HepG2 (cell line): ENCODE results near the gene TXNDC2. TPM values are rescaled to one million over a fixed set of nuclear protein-coding genes. Genes with fewer than 3 reads are reported as not detected.

Source experiments
- ATAC-seq: fragments of 200-7000 bp; cut with Tn5 transposase; 3 replicates; pipeline ENCODE4 v1.9.1; 2020; ENCODE audit warnings: mild to moderate bottlenecking, moderate library complexity
- BruUV-seq: library from RNA; stranded (reverse); fragments of 400-500 nt; replicated peaks from 2 replicates; lab custom pipeline; 2021; lab: Mats Ljungman, UMichigan
- CTCF ChIA-PET: fragments of 300-600 bp; formaldehyde crosslinking; extraction: SDS; loops from one replicate; lab custom pipeline; 2021; ENCODE audit warnings: low total read pairs, inconsistent platforms, low intra/inter-chr PET ratio; lab: Yijun Ruan, JAX
- POLR2A ChIA-PET: fragments of 350-600 bp; sonication (Branson Sonifier 250); formaldehyde crosslinking; loops from one replicate; lab custom pipeline; 2020; ENCODE audit warnings: antibody characterized with exemption, inconsistent platforms; lab: Yijun Ruan, JAX
- DNase-seq: peaks from one replicate; pipeline ENCODE4 v3.0.0-alpha.2; 2015; ENCODE audit warnings: low spot score
- FAIRE-seq: peaks from 3 replicates; lab custom pipeline; 2011; peaks lifted over from hg19 to GRCh38; lab: Jason Lieb, UNC
- H2AFZ ChIP-seq: one replicate; pipeline ENCODE4 v1.6.1; 2011; ENCODE audit warnings: low read length, inconsistent platforms
- H3K27ac ChIP-seq: fragments of 300-600 bp; 3 replicates; pipeline ENCODE4 v1.8.0; 2011; ENCODE audit warnings: mixed run types, mild to moderate bottlenecking, mixed read lengths, low read length, inconsistent platforms; ENCODE audit not compliant: insufficient read depth; ENCODE audit errors: extremely low read length
- H3K27me3 ChIP-seq, 2 experiments: fragments of 200-600 bp in 1 of 2; 2 replicates in 1 of 2; 3 replicates in 1 of 2; pipeline versions ENCODE4 v1.6.0 to v1.8.0; 2011; ENCODE audit warnings: low read length in 2 of 2, mild to moderate bottlenecking in 2 of 2, moderate library complexity in 2 of 2, inconsistent platforms in 1 of 2; ENCODE audit not compliant: insufficient read depth in 2 of 2, control insufficient read depth in 1 of 2
- H3K36me3 ChIP-seq, 2 experiments: fragments of 200-600 bp in 1 of 2; replicated peaks in 1 of 2; 2 replicates in 1 of 2; 3 replicates in 1 of 2; pipeline versions ENCODE4 v1.5.1 to v1.8.0; 2011; ENCODE audit warnings: low read length in 2 of 2, inconsistent platforms in 1 of 2; ENCODE audit not compliant: insufficient read depth in 2 of 2, control insufficient read depth in 1 of 2
- H3K4me1 ChIP-seq: 2 replicates; pipeline ENCODE4 v1.5.1; 2012; ENCODE audit warnings: low read length, inconsistent platforms; ENCODE audit not compliant: insufficient read depth
- H3K4me2 ChIP-seq: 2 replicates; pipeline ENCODE4 v1.6.0; 2011; ENCODE audit warnings: low read depth, low read length, inconsistent platforms
- H3K4me3 ChIP-seq, 3 experiments: fragments of 200-600 bp in 1 of 3; sonication (generic), shearing (Covaris generic) in 1 of 3; replicated peaks in 1 of 3; 2 replicates each; pipeline ENCODE4 v1.5.1; 2011 to 2016; ENCODE audit warnings: low read length in 3 of 3, inconsistent platforms in 2 of 3, low read depth in 2 of 3, mild to moderate bottlenecking in 2 of 3, control low read depth in 1 of 3, mixed read lengths in 1 of 3; ENCODE audit not compliant: insufficient read depth in 1 of 3
- H3K79me2 ChIP-seq: one replicate; pipeline ENCODE4 v1.6.1; 2011; ENCODE audit warnings: low read length, inconsistent platforms; ENCODE audit not compliant: insufficient read depth
- H3K9ac ChIP-seq: 2 replicates; pipeline ENCODE4 v1.6.0; 2011; ENCODE audit warnings: mild to moderate bottlenecking, low read depth, low read length, inconsistent platforms; ENCODE audit not compliant: insufficient read depth
- H3K9me3 ChIP-seq: 2 replicates; pipeline ENCODE4 v1.5.1; 2012; ENCODE audit warnings: mild to moderate bottlenecking, low read length
- H4K20me1 ChIP-seq: 2 replicates; pipeline ENCODE4 v1.6.0; 2011; ENCODE audit warnings: inconsistent platforms, mild to moderate bottlenecking, low read length, moderate library complexity; ENCODE audit not compliant: insufficient read depth
- ELF3 ChIP-seq: IDR thresholded peaks from 2 replicates; pipeline ENCODE4 v1.6.1; 2016; ENCODE audit warnings: missing genetic modification reagents, missing compliant biosample characterization
- HOXA5 ChIP-seq: sonication (generic); formaldehyde crosslinking; IDR thresholded peaks from 2 replicates; pipeline ENCODE4 v1.4.0; 2020; ENCODE audit warnings: missing genetic modification reagents
- ISL2 ChIP-seq: sonication (generic); formaldehyde crosslinking; IDR thresholded peaks from 2 replicates; pipeline ENCODE4 v1.5.0; 2020; ENCODE audit warnings: missing genetic modification reagents
- PCBP2 ChIP-seq: fragments of 200-400 bp; formaldehyde crosslinking; optimal IDR thresholded peaks from 2 replicates; pipeline ENCODE3; 2018; ENCODE audit warnings: low read length, low read depth; ENCODE audit not compliant: poor library complexity, severe bottlenecking
- ZNF124 ChIP-seq: sonication (generic); formaldehyde crosslinking; IDR thresholded peaks from 2 replicates; pipeline ENCODE4 v1.4.0; 2020; ENCODE audit warnings: missing genetic modification reagents
- ZNF230 ChIP-seq: sonication (generic); formaldehyde crosslinking; IDR thresholded peaks from 2 replicates; pipeline ENCODE4 v1.4.0; 2020; ENCODE audit warnings: mild to moderate bottlenecking, missing genetic modification reagents
- ZNF562 ChIP-seq: sonication (generic); formaldehyde crosslinking; IDR thresholded peaks from 2 replicates; pipeline ENCODE4 v1.8.0; 2022; ENCODE audit warnings: missing genetic modification reagents, borderline replicate concordance
- WGBS: methylation state at CpG from one replicate; pipeline ENCODE4 v1.1.6; 2017; ENCODE audit warnings: low lambda C conversion rate; 5-methylcytosine and 5-hydroxymethylcytosine counted together
- in situ Hi-C: cut with HindIII; loops from 2 replicates; pipeline ENCODE4 v1.10.0; 2017; ENCODE audit warnings: low pct_unique_long_range_greater_than_20kb; ENCODE audit not compliant: extremely low pct_ligation_motif_present
- intact Hi-C: fragments of 100-400 bp; cut with micrococcal nuclease; formaldehyde crosslinking; loops from one replicate; pipeline ENCODE4 v1.10.0; 2022; ENCODE audit not compliant: unreplicated experiment
- polyA plus RNA-seq, 8 experiments: library from polyadenylated mRNA; depleted of rRNA in 3 of 8; stranded (reverse) in 7 of 8; unstranded in 1 of 8; fragments of >200 nt; fragmentation: Illumina TruSeq in 4 of 8; extraction: Trizol in 4 of 8; gene quantifications; 2 replicates each; pipeline versions ENCODE4 v1.2.1 to v1.2.3, GENCODE V29; 2011 to 2016; ENCODE audit warnings: low read depth in 4 of 8, missing spikeins in 1 of 8, mixed read lengths in 1 of 8; ENCODE audit not compliant: insufficient read depth in 1 of 8
- total RNA-seq, 5 experiments: library from RNA; depleted of rRNA; stranded (reverse); fragments of >200 nt; fragmentation: Illumina TruSeq; extraction: Trizol; gene quantifications; 2 replicates each; pipeline ENCODE4 v1.2.3, GENCODE V29; 2016; ENCODE audit warnings: low read depth in 1 of 5
- TF ChIP-seq, protein P1 (sequence below): sonication (generic); formaldehyde crosslinking; IDR thresholded peaks from 2 replicates; pipeline ENCODE4 v1.5.1; 2020; ENCODE audit warnings: missing genetic modification reagents, mild to moderate bottlenecking, borderline replicate concordance
- TF ChIP-seq, protein P2 (sequence below): sonication (generic); formaldehyde crosslinking; IDR thresholded peaks from 2 replicates; pipeline ENCODE4 v1.5.0; 2020; ENCODE audit warnings: missing genetic modification reagents, mild to moderate bottlenecking, borderline replicate concordance

The TXNDC2 gene
- total and polyA plus RNA-seq, 2 of the 13 experiments (the other 11 are each of a cell fraction or from before 2014, with no cell fraction given) = not detected

DNA sequence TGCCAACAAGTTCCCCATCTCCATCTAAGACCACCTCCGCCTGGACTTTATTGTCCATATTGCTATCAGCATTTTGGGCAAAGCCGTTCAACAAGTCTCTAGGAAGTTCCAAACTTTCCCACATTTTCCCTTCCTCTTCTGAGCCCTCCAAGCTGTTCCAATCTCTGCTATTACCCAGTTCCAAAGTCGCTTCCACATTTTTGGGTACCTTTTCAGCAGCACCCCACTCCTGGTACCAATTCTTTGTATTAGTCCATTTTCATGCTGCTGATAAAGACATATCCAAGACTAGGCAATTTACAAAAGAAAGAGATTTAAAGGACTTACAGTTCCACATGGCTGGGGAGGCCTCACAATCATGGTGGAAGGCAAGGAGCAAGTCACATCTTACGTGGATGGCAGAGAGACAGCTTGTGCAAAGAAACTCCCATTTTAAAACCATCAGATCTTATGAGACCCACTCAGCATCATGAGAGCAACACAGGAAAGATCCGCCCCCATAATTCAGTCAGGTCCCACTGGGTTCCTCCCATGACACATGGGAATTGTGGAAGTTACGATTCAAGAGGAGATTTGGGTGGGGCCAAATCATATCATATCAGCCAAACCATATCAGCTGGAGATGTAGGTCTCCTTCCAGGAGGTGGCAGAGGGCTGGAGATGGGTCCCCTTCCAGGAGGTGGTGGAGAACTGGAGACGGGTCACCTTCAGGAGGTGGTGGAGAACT lies 19.8 kb upstream of the TXNDC2 start:
- TF ChIP-seq, protein P1, sequence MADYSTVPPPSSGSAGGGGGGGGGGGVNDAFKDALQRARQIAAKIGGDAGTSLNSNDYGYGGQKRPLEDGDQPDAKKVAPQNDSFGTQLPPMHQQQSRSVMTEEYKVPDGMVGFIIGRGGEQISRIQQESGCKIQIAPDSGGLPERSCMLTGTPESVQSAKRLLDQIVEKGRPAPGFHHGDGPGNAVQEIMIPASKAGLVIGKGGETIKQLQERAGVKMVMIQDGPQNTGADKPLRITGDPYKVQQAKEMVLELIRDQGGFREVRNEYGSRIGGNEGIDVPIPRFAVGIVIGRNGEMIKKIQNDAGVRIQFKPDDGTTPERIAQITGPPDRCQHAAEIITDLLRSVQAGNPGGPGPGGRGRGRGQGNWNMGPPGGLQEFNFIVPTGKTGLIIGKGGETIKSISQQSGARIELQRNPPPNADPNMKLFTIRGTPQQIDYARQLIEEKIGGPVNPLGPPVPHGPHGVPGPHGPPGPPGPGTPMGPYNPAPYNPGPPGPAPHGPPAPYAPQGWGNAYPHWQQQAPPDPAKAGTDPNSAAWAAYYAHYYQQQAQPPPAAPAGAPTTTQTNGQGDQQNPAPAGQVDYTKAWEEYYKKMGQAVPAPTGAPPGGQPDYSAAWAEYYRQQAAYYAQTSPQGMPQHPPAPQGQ (CRISPR knock-in tag) = no peak
- no peak for TF ChIP-seq HOXA5 (CRISPR knock-in tag)
- TF ChIP-seq, protein P2, sequence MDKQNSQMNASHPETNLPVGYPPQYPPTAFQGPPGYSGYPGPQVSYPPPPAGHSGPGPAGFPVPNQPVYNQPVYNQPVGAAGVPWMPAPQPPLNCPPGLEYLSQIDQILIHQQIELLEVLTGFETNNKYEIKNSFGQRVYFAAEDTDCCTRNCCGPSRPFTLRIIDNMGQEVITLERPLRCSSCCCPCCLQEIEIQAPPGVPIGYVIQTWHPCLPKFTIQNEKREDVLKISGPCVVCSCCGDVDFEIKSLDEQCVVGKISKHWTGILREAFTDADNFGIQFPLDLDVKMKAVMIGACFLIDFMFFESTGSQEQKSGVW = no peak
- no peak for TF ChIP-seq ELF3 (CRISPR knock-in tag)
- TF ChIP-seq ISL2 = no peak
- TF ChIP-seq ZNF230 (CRISPR knock-in tag) = no peak
- no peak for TF ChIP-seq PCBP2
- TF ChIP-seq ZNF124 = no peak
- no peak for TF ChIP-seq ZNF562 (CRISPR knock-in tag)
- CTCF ChIA-PET = no interaction called here
- no peak overlapping the region for H3K4me3 ChIP-seq
- no peaks in the 10 kb centered on the region for H3K36me3 ChIP-seq
- H3K79me2 ChIP-seq = no peaks in the 10 kb centered on the region
- H3K4me1 ChIP-seq = peaks cover 37% of the 10 kb centered on the region
- ATAC-seq = no peak
- peaks cover 15% of the 10 kb centered on the region for H3K9me3 ChIP-seq
- BruUV-seq = no TSS peak
- intact Hi-C loops = no loop called here
- H3K27me3 ChIP-seq = no peaks in the 10 kb centered on the region
- 92% methylated on average over 7 of the region's 7 CpGs for WGBS
- no peak for DNase-seq
- POLR2A ChIA-PET = no interaction called here
- no peak for FAIRE-seq
- H4K20me1 ChIP-seq = no peaks in the 10 kb centered on the region
- H3K9ac ChIP-seq = no peak overlapping the region
- H3K4me2 ChIP-seq = no peak overlapping the region
- H2AFZ ChIP-seq = no peak overlapping the region
- in situ Hi-C loops = no loop called here
- no peak overlapping the region for H3K27ac ChIP-seq
